ENCODE measurements around the gene NENF. TPM values are rescaled to one million over a fixed set of nuclear protein-coding genes. Genes with fewer than 3 reads are reported as not detected.

Gene NENF
- polyA plus RNA-seq, 1 donor from 2014 or later = 7.9 TPM

DNA sequence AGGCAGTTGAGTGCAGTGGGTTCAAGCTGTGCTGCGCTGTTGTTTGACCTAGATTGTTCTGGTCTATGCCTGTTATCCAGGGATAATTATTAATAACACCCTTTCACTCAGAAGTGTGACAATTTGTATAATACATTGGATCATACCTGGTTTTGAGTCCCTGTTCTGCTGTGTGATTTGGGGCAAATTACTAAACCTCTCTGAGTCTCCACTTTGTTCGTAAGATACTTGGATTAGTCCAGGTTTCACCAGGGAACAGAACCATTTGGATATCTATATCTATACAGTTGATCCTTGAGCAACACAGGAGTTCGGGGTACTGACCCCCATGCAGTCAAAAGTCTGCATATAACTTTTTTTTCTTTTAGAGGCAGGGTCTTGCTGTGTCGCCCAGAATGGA lies 2.3 kb downstream of the NENF start:
- TF ChIP-seq TAF1 (IDR thresholded peaks at IDR 0.05; ENCODE audit: low read depth) (no peak), EP300 (conservative IDR thresholded peaks at IDR 0.05; ENCODE audit: poor library complexity, severe bottlenecking) (no peak), EZH2 (IDR thresholded peaks at IDR 0.05; ENCODE audit: borderline replicate concordance, insufficient read depth, low read length, poor library complexity, severe bottlenecking) (no peak), SMC3 (conservative IDR thresholded peaks at IDR 0.05; ENCODE audit: poor library complexity) (no peak)
- TF ChIP-seq, protein P1, sequence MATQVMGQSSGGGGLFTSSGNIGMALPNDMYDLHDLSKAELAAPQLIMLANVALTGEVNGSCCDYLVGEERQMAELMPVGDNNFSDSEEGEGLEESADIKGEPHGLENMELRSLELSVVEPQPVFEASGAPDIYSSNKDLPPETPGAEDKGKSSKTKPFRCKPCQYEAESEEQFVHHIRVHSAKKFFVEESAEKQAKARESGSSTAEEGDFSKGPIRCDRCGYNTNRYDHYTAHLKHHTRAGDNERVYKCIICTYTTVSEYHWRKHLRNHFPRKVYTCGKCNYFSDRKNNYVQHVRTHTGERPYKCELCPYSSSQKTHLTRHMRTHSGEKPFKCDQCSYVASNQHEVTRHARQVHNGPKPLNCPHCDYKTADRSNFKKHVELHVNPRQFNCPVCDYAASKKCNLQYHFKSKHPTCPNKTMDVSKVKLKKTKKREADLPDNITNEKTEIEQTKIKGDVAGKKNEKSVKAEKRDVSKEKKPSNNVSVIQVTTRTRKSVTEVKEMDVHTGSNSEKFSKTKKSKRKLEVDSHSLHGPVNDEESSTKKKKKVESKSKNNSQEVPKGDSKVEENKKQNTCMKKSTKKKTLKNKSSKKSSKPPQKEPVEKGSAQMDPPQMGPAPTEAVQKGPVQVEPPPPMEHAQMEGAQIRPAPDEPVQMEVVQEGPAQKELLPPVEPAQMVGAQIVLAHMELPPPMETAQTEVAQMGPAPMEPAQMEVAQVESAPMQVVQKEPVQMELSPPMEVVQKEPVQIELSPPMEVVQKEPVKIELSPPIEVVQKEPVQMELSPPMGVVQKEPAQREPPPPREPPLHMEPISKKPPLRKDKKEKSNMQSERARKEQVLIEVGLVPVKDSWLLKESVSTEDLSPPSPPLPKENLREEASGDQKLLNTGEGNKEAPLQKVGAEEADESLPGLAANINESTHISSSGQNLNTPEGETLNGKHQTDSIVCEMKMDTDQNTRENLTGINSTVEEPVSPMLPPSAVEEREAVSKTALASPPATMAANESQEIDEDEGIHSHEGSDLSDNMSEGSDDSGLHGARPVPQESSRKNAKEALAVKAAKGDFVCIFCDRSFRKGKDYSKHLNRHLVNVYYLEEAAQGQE (IDR thresholded peaks at IDR 0.05; ENCODE audit: borderline replicate concordance) = no peak
- no peaks in the 10 kb centered on the region for H4K20me1 ChIP-seq (ENCODE audit: insufficient read depth)
- no peak overlapping the region for H3K9ac ChIP-seq (ENCODE audit: low read length)
- no peaks in the 10 kb centered on the region for H3K9me2 ChIP-seq (ENCODE audit: insufficient read depth, low read length)
- H3K4me2 ChIP-seq (ENCODE audit: low read length) = no peak overlapping the region
- no peak overlapping the region for H3K4me3 ChIP-seq (ENCODE audit: low read length)
- no peaks in the 10 kb centered on the region for H3K79me2 ChIP-seq (replicated peaks; ENCODE audit: insufficient read depth, low read length)
- peaks cover 6% of the 10 kb centered on the region for H3K27me3 ChIP-seq (ENCODE audit: insufficient read depth, low read depth, low read length)
- H3K9me3 ChIP-seq (ENCODE audit: low read length) = no peaks in the 10 kb centered on the region
- H3K27ac ChIP-seq (ENCODE audit: low read length) = no peak overlapping the region
- H2AFZ ChIP-seq (ENCODE audit: low read depth, low read length) = no peak overlapping the region
- no peaks in the 10 kb centered on the region for H3K36me3 ChIP-seq (ENCODE audit: insufficient read depth, low read length)
- no peaks in the 10 kb centered on the region for H3F3A ChIP-seq (ENCODE audit: insufficient read depth, low read length, poor library complexity, severe bottlenecking)

DNA sequence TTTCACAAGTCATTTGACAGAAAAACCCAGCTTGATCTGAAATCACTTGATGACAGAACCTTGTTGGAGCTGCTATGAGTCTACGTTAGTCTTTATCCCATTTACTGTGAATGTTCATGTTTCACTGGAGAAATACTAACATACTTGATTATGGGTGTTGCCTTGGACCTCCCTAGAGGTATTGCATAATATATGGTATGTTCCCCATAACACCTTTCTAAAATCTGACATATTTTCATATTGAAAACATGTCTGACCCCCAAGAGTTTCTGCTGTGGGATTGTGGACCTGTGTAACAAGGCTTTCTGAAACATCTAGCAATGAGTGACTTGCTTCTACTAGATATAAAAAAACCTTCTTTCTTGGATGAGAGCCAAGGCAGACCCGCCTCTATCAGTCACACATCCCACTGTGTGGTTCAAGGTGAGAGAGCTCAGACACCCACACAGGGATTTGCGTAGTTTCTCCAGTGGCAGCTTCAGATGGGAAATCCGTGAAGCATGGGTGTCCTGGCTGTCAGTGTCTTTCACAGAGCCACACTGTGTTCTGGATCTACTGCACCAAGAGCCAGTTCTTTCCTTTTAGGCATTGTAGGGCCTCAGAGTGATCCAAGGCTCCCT lies 4.6 kb downstream of the NENF start:
- Histone ChIP-seq H3K9ac (ENCODE audit: low read length) (no peak overlapping the region), H2AFZ (ENCODE audit: low read depth, low read length) (no peak overlapping the region), H3K9me3 (ENCODE audit: low read length) (no peaks in the 10 kb centered on the region), H3K27me3 (ENCODE audit: insufficient read depth, low read depth, low read length) (peaks cover 4% of the 10 kb centered on the region), H3K4me2 (ENCODE audit: low read length) (no peak overlapping the region), H3K4me3 (ENCODE audit: low read length) (no peak overlapping the region), H4K20me1 (ENCODE audit: insufficient read depth) (no peaks in the 10 kb centered on the region), H3K79me2 (replicated peaks; ENCODE audit: insufficient read depth, low read length) (no peaks in the 10 kb centered on the region), H3K36me3 (ENCODE audit: insufficient read depth, low read length) (no peaks in the 10 kb centered on the region), H3K27ac (ENCODE audit: low read length) (no peak overlapping the region), H3F3A (ENCODE audit: insufficient read depth, low read length, poor library complexity, severe bottlenecking) (no peaks in the 10 kb centered on the region), H3K9me2 (ENCODE audit: insufficient read depth, low read length) (no peaks in the 10 kb centered on the region)
- TF ChIP-seq, protein P1 (IDR thresholded peaks at IDR 0.05; ENCODE audit: borderline replicate concordance) = no peak
- TF ChIP-seq, protein P2, sequence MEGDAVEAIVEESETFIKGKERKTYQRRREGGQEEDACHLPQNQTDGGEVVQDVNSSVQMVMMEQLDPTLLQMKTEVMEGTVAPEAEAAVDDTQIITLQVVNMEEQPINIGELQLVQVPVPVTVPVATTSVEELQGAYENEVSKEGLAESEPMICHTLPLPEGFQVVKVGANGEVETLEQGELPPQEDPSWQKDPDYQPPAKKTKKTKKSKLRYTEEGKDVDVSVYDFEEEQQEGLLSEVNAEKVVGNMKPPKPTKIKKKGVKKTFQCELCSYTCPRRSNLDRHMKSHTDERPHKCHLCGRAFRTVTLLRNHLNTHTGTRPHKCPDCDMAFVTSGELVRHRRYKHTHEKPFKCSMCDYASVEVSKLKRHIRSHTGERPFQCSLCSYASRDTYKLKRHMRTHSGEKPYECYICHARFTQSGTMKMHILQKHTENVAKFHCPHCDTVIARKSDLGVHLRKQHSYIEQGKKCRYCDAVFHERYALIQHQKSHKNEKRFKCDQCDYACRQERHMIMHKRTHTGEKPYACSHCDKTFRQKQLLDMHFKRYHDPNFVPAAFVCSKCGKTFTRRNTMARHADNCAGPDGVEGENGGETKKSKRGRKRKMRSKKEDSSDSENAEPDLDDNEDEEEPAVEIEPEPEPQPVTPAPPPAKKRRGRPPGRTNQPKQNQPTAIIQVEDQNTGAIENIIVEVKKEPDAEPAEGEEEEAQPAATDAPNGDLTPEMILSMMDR (IDR thresholded peaks at IDR 0.05; ENCODE audit: poor library complexity, severe bottlenecking) = no peak
- TF ChIP-seq MXI1 (conservative IDR thresholded peaks at IDR 0.05; ENCODE audit: poor library complexity, severe bottlenecking) = no peak
- TF ChIP-seq RAD21 (conservative IDR thresholded peaks at IDR 0.05) = no peak
- no peak for TF ChIP-seq EZH2 (IDR thresholded peaks at IDR 0.05; ENCODE audit: borderline replicate concordance, insufficient read depth, low read length, poor library complexity, severe bottlenecking)

All from neural cell (in vitro differentiated cells).